ENCODE measurements around the gene ANKRD36C.
"Not testable (repeated sequence)": the region's sequence is repeated elsewhere in the genome, so short reads cannot be mapped to it uniquely, and the experiment has no call there.

DNA sequence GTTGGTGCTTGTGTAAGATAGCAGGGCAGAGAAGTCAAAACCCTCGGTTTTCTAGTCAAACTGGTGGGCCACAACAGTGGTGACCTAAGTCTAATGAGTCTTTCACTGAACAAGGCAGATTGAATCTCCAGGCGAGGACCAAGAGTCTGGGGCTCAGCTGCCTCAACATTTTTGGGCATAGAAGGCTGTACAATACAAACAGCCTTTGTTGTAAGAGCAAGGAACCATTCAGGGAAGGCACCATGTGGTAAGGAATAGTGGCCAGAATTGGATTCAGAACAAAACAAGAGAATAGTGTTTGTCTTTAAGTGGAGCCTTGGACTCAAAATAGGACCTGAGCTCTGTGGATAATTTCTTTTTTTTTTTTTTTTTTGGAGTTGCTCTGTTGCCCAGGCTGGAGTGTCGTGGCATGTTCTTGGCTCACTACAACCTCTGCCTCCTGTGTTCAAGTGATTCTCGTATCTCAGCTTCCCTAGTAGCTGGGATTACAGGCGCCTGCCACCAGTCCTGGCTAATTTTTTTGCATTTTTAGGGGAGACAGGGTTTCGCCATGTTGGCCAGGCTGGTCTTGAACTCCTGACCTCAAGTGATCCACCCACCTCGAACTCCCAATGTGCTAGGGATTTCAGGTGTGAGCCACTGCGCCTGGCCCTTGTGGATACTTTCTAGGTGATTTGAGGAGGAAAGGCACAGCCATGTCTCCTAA lies 20.6 kb upstream of the ANKRD36C start:
- not testable (repeated sequence) for TF ChIP-seq POLR2A (IDR thresholded peaks at IDR 0.05; ENCODE audit: low read length); GATA1 (IDR thresholded peaks at IDR 0.05; ENCODE audit: low read depth, low read length)
